H54 (cell line): Measurements from ENCODE around the gene NDUFAB1.
"Not testable (repeated sequence)": the region's sequence is repeated elsewhere in the genome, so short reads cannot be mapped to it uniquely, and the experiment has no call there.

Source experiments
- DNase-seq: peaks from one replicate; pipeline ENCODE4 v3.0.0; 2011; ENCODE audit warnings: low spot score, mixed read lengths; ENCODE audit not compliant: insufficient read length
- FAIRE-seq: peaks from 3 replicates; lab custom pipeline; 2011; peaks lifted over from hg19 to GRCh38; lab: Jason Lieb, UNC
- POLR2A ChIP-seq: IDR thresholded peaks from 2 replicates; pipeline ENCODE4 v1.6.1; 2011; ENCODE audit warnings: low read depth, mild to moderate bottlenecking, low read length

NDUFAB1 gene

DNA sequence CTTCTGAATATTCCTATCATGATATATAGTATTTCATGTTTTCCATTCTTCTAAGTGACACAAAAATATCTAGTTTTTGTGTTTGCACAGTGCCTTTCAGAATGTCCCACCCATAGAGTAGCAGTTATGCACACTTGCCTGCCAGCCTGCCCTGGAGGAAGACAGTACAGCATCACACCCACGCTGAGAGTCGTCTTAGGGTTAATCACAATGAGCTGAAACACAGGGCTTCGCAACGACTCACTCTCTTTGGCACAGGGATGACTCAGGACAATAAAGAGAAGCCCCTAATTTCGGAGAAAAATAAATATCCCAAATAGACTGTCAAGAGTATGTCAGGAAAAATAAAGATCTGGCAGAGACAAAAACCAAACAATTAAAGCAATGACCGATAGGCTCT is 11.6 kb upstream of the NDUFAB1 start:
- DNase-seq, result no peak
- FAIRE-seq, result no peak
- no peak for TF ChIP-seq POLR2A

GRCh38 chr16:23597003-23597756 is 1.1 kb upstream of the NDUFAB1 start:
- no peak for DNase-seq
- no peak for FAIRE-seq
- no peak for TF ChIP-seq POLR2A

- no peak for TF ChIP-seq POLR2A
Observed at GRCh38 chr16:23595246-23595950, 718 bp downstream of the NDUFAB1 start.

GRCh38 chr16:23594186-23594585 is 1.9 kb downstream of the NDUFAB1 start:
- no peak for TF ChIP-seq POLR2A
- no peak for DNase-seq

More at GRCh38 chr16:23595246-23595950, 718 bp downstream of the NDUFAB1 start:
- DNase-seq (no peak), FAIRE-seq (no peak)

GRCh38 chr16:23590181-23590580 is 5.9 kb downstream of the NDUFAB1 start:
- DNase-seq (no peak), FAIRE-seq (no peak)
- TF ChIP-seq POLR2A, result no peak

More at GRCh38 chr16:23594186-23594585, 1.9 kb downstream of the NDUFAB1 start:
- no peak for FAIRE-seq

- TF ChIP-seq POLR2A, result no peak
- no peak for DNase-seq
- FAIRE-seq, result no peak
Observed at GRCh38 chr16:23587726-23588125, 8.4 kb downstream of the NDUFAB1 start.

- no peak for DNase-seq
- no peak for TF ChIP-seq POLR2A
- no peak for FAIRE-seq
Observed at GRCh38 chr16:23584186-23585076, 11.7 kb downstream of the NDUFAB1 start.

DNA sequence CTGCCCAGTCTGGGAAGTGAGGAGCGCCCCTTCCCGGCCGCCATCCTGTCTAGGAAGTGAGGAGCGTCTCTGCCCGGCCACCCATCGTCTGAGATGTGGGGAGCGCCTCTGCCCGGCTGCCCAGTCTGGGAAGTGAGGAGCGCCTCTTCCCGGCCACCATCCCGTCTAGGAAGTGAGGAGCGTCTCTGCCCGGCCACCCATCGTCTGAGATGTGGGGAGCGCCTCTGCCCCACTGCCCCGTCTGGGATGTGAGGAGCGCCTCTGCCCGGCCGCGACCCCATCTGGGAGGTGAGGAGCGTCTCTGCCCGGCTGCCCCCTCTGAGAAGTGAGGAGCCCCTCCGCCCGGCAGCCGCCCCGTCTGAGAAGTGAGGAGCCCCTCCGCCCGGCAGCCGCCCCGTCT is 12.8 kb downstream of the NDUFAB1 start:
- not testable (repeated sequence) for DNase-seq, FAIRE-seq

- FAIRE-seq (no peak), DNase-seq (no peak)
- TF ChIP-seq POLR2A, result no peak
Observed at GRCh38 chr16:23581764-23582163, 14.4 kb downstream of the NDUFAB1 start.

- DNase-seq, result no peak
- FAIRE-seq, result no peak
- TF ChIP-seq POLR2A, result no peak
Observed at GRCh38 chr16:23580391-23580790, 15.7 kb downstream of the NDUFAB1 start.

DNA sequence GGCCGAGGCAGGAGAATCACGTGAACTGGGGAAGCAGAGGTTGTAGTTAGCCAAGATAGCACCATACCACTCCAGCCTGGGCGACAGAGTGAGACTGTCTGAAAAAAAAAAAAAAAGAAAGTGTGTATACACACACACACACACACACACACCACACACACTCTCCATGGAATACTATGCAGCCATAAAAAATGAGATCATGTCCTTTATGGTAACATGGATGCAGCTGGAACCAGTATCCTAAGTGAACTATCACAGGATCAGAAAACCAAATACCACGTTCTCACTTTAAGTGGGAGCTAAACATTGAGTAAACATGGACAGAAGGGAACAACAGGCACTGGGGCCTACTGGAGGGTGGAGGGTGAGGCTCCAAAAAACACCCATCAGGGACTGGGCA is 16.7 kb downstream of the NDUFAB1 start:
- no peak for TF ChIP-seq POLR2A
- no peak for FAIRE-seq
- DNase-seq, result no peak

DNA sequence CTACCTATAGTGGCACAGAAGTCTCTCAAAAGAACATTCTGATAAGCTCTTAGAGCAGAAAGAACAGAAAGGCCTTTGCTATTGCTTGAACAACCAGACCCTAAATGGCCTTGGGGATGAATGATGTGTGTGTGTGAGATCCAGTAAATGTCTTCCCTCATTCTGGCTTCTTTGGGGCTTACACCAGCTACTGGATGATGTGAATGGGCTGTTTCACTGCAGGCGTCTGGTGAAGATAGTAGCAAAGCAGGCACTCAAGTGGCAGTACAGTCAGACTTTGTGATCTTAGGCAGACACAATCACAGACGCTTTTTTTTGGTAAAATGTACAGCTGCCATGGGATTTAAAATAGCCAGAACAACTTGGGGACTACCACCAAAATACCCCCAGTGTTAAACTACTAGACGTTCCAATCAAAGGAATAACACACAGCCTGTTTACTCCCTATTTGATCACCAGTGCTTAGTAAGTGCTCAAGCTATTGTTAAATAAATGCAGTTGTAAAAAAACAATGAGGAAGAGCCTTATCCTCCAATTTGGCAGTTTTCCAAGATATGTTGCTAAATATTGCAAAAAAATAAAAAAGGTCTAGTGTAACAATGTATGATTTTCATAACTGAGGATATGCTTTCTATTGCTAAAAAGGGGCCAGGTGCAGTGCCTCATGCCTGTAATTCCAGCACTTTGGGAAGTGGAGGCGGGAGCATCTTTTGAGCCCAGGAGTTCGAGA is 17.9 kb downstream of the NDUFAB1 start:
- TF ChIP-seq POLR2A, result no peak
- no peak for FAIRE-seq
- no peak for DNase-seq

- no peak for TF ChIP-seq POLR2A
- FAIRE-seq (no peak), DNase-seq (no peak)
Observed at GRCh38 chr16:23577493-23577892, 18.6 kb downstream of the NDUFAB1 start.
